Stomach smooth muscle (tissue), 2 donors: Measurements from ENCODE around the gene RSBN1L.
"Not testable (repeated sequence)": the region's sequence is repeated elsewhere in the genome, so short reads cannot be mapped to it uniquely, and the experiment has no call there.

Source experiments
- H3K27ac ChIP-seq: one replicate; pipeline ENCODE4 v1.7.0; 2013; ENCODE audit warnings: mild to moderate bottlenecking, low read length, inconsistent platforms
- H3K27me3 ChIP-seq, 2 donors: one replicate each; pipeline ENCODE4 v1.7.0; 2013; ENCODE audit warnings: low read length in 2 of 2; ENCODE audit not compliant: insufficient read depth in 2 of 2, control insufficient read depth in 1 of 2
- H3K36me3 ChIP-seq, 2 donors: one replicate each; pipeline ENCODE4 v1.7.0; 2013; ENCODE audit warnings: low read length in 2 of 2; ENCODE audit not compliant: control insufficient read depth in 2 of 2, insufficient read depth in 2 of 2
- H3K4me1 ChIP-seq: one replicate; pipeline ENCODE4 v1.7.0; 2013; ENCODE audit warnings: low read length; ENCODE audit not compliant: control insufficient read depth, insufficient read depth
- H3K4me3 ChIP-seq, 2 donors: one replicate each; pipeline ENCODE4 v1.7.0; 2013; ENCODE audit warnings: low read length in 2 of 2
- H3K9ac ChIP-seq, 2 donors: one replicate each; pipeline ENCODE4 v1.7.0; 2013; ENCODE audit warnings: low read length in 2 of 2, mild to moderate bottlenecking in 1 of 2
- H3K9me3 ChIP-seq, 2 donors: one replicate each; pipeline ENCODE4 v1.7.0; 2013; ENCODE audit warnings: low read length in 2 of 2; ENCODE audit not compliant: control insufficient read depth in 2 of 2
- donor health status: healthy.
- donor health status: Pancreatic carcinoma.

RSBN1L gene

GRCh38 chr7:77770316-77770715 is 74.1 kb downstream of the RSBN1L start:
- H3K27me3 ChIP-seq = no peaks in the 10 kb centered on the region
- H3K36me3 ChIP-seq = peaks cover 4 to 5% of the 10 kb centered on the region in 2 donors
- no peak overlapping the region for H3K4me3 ChIP-seq
- no peaks in the 10 kb centered on the region for H3K9me3 ChIP-seq
- no peak overlapping the region for H3K27ac ChIP-seq
- H3K9ac ChIP-seq = no peak overlapping the region
- H3K4me1 ChIP-seq = no peaks in the 10 kb centered on the region

GRCh38 chr7:77771901-77772300 is 75.6 kb downstream of the RSBN1L start:
- H3K9ac ChIP-seq = no peak overlapping the region
- H3K4me1 ChIP-seq = no peaks in the 10 kb centered on the region
- H3K27ac ChIP-seq = no peak overlapping the region
- H3K36me3 ChIP-seq = peaks cover 7 to 11% of the 10 kb centered on the region in 2 donors
- H3K4me3 ChIP-seq = no peak overlapping the region
- no peaks in the 10 kb centered on the region for H3K9me3 ChIP-seq
- H3K27me3 ChIP-seq = no peaks in the 10 kb centered on the region

GRCh38 chr7:77778535-77778934 is 82.3 kb downstream of the RSBN1L start:
- Histone ChIP-seq H3K27me3 (no peaks in the 10 kb centered on the region), H3K4me1 (no peaks in the 10 kb centered on the region), H3K4me3 (no peak overlapping the region), H3K9ac (no peak overlapping the region), H3K9me3 (no peaks in the 10 kb centered on the region), H3K27ac (no peak overlapping the region), H3K36me3 (peaks cover 7 to 18% of the 10 kb centered on the region in 2 donors)

- Histone ChIP-seq H3K9ac (no peak overlapping the region), H3K4me1 (no peaks in the 10 kb centered on the region), H3K27ac (no peak overlapping the region), H3K9me3 (no peaks in the 10 kb centered on the region), H3K4me3 (no peak overlapping the region), H3K27me3 (no peaks in the 10 kb centered on the region), H3K36me3 (peaks cover 4 to 12% of the 10 kb centered on the region in 2 donors)
Observed at GRCh38 chr7:77782383-77782782, 86.1 kb downstream of the RSBN1L start.

- no peaks in the 10 kb centered on the region for H3K4me1 ChIP-seq
- H3K27me3 ChIP-seq = no peaks in the 10 kb centered on the region
- no peak overlapping the region for H3K9ac ChIP-seq
- no peak overlapping the region for H3K4me3 ChIP-seq
- H3K36me3 ChIP-seq = peaks cover 4 to 12% of the 10 kb centered on the region in 2 donors
- H3K27ac ChIP-seq = no peak overlapping the region
- H3K9me3 ChIP-seq = no peaks in the 10 kb centered on the region
Observed at GRCh38 chr7:77783111-77783510, 86.9 kb downstream of the RSBN1L start.

- no peaks in the 10 kb centered on the region for H3K4me1 ChIP-seq
- no peaks in the 10 kb centered on the region for H3K27me3 ChIP-seq
- H3K9ac ChIP-seq = no peak overlapping the region
- no peak overlapping the region for H3K4me3 ChIP-seq
- H3K36me3 ChIP-seq = peaks cover 4 to 11% of the 10 kb centered on the region in 2 donors
- no peaks in the 10 kb centered on the region for H3K9me3 ChIP-seq
- H3K27ac ChIP-seq = no peak overlapping the region
Observed at GRCh38 chr7:77783545-77783944, 87.3 kb downstream of the RSBN1L start.

- H3K27me3 ChIP-seq, H3K36me3 ChIP-seq, H3K4me1 ChIP-seq, H3K9ac ChIP-seq, H3K27ac ChIP-seq, H3K9me3 ChIP-seq, H3K4me3 ChIP-seq: not testable (repeated sequence)
Observed at GRCh38 chr7:77784426-77784825, 88.2 kb downstream of the RSBN1L start.

GRCh38 chr7:77786018-77786417 is 89.8 kb downstream of the RSBN1L start:
- Histone ChIP-seq H3K27ac (no peak overlapping the region), H3K9ac (no peak overlapping the region), H3K4me1 (no peaks in the 10 kb centered on the region), H3K27me3 (no peaks in the 10 kb centered on the region), H3K4me3 (no peak overlapping the region), H3K36me3 (peaks cover 1 to 4% of the 10 kb centered on the region in 2 donors), H3K9me3 (no peaks in the 10 kb centered on the region)

- peaks cover 0 to 4% of the 10 kb centered on the region in 2 donors for H3K36me3 ChIP-seq
- H3K9me3 ChIP-seq = no peaks in the 10 kb centered on the region
- H3K9ac ChIP-seq = no peak overlapping the region
- no peaks in the 10 kb centered on the region for H3K27me3 ChIP-seq
- no peaks in the 10 kb centered on the region for H3K4me1 ChIP-seq
- no peak overlapping the region for H3K27ac ChIP-seq
- H3K4me3 ChIP-seq = no peak overlapping the region
Observed at GRCh38 chr7:77786741-77787140, 90.5 kb downstream of the RSBN1L start.

GRCh38 chr7:77788327-77788902 is 92.2 kb downstream of the RSBN1L start:
- Histone ChIP-seq H3K9ac (no peak overlapping the region), H3K4me1 (no peaks in the 10 kb centered on the region), H3K27me3 (no peaks in the 10 kb centered on the region), H3K4me3 (no peak overlapping the region), H3K27ac (no peak overlapping the region), H3K36me3 (peaks cover 0 to 4% of the 10 kb centered on the region in 2 donors), H3K9me3 (no peaks in the 10 kb centered on the region)

- no peak overlapping the region for H3K4me3 ChIP-seq
- no peak overlapping the region for H3K9ac ChIP-seq
- H3K9me3 ChIP-seq = no peaks in the 10 kb centered on the region
- H3K27me3 ChIP-seq = no peaks in the 10 kb centered on the region
- no peaks in the 10 kb centered on the region for H3K4me1 ChIP-seq
- H3K36me3 ChIP-seq = peaks cover 3 to 7% of the 10 kb centered on the region in 2 donors
- no peak overlapping the region for H3K27ac ChIP-seq
Observed at GRCh38 chr7:77791336-77791735, 95.1 kb downstream of the RSBN1L start.
